GM18951 (cell line): ENCODE results near the gene SH3GLB1.

Experiments used
- POLR2A ChIP-seq: IDR thresholded peaks from 4 replicates; pipeline ENCODE4 v1.6.1; 2011; ENCODE audit warnings: mild to moderate bottlenecking; ENCODE audit not compliant: insufficient read length, insufficient read depth; ENCODE audit errors: extremely low read depth
- in situ Hi-C: fragments of 300-500 bp; cut with MboI; formaldehyde crosslinking; loops from one replicate; pipeline ENCODE4 v1.12.0; 2022; ENCODE audit warnings: low sequenced_read_pairs, mixed read lengths, inconsistent platforms; ENCODE audit not compliant: unreplicated experiment

SH3GLB1 gene

GRCh38 chr1:86768554-86768953, 64.2 kb downstream of the SH3GLB1 start:
- in situ Hi-C loops: no loop called here
- no peak for TF ChIP-seq POLR2A

- in situ Hi-C loops: no loop called here
These were observed 64.7 kb downstream of the SH3GLB1 start for GRCh38 chr1:86769065-86769464.

GRCh38 chr1:86773341-86774288, 69.2 kb downstream of the SH3GLB1 start:
- no peak for TF ChIP-seq POLR2A
- in situ Hi-C loops: no loop called here

More at GRCh38 chr1:86769065-86769464, 64.7 kb downstream of the SH3GLB1 start:
- TF ChIP-seq POLR2A: no peak

- in situ Hi-C loops: no loop called here
- no peak for TF ChIP-seq POLR2A
These were observed 70.2 kb downstream of the SH3GLB1 start for GRCh38 chr1:86774305-86775295.

GRCh38 chr1:86775395-86775794, 71.0 kb downstream of the SH3GLB1 start:
- in situ Hi-C loops: no loop called here
- no peak for TF ChIP-seq POLR2A

- no peak for TF ChIP-seq POLR2A
- in situ Hi-C loops: no loop called here
These were observed 71.7 kb downstream of the SH3GLB1 start for GRCh38 chr1:86776108-86776507.

GRCh38 chr1:86778569-86779239, 74.3 kb downstream of the SH3GLB1 start:
- no peak for TF ChIP-seq POLR2A
- in situ Hi-C loops: no loop called here

GRCh38 chr1:86779308-86780191, 75.2 kb downstream of the SH3GLB1 start:
- in situ Hi-C loops: no loop called here

GRCh38 chr1:86782482-86782881, 78.1 kb downstream of the SH3GLB1 start:
- TF ChIP-seq POLR2A: no peak
- in situ Hi-C loops: no loop called here

More at GRCh38 chr1:86779308-86780191, 75.2 kb downstream of the SH3GLB1 start:
- no peak for TF ChIP-seq POLR2A

- in situ Hi-C loops: no loop called here
- no peak for TF ChIP-seq POLR2A
These were observed 83.2 kb downstream of the SH3GLB1 start for GRCh38 chr1:86787621-86788020.

GRCh38 chr1:86788300-86789206, 84.2 kb downstream of the SH3GLB1 start:
- in situ Hi-C loops: no loop called here
- TF ChIP-seq POLR2A: no peak
